Stomach (tissue), 4 donors: ENCODE measurements around the gene SAMD8.

Experiments
- POLR2A ChIP-seq, 4 donors: fragments of 450-650 bp; IDR thresholded peaks; one replicate each; pipeline ENCODE4 v1.6.1; 2016; ENCODE audit warnings: antibody characterized with exemption in 4 of 4, control low read depth in 2 of 4, mild to moderate bottlenecking in 1 of 4, moderate library complexity in 1 of 4
- POLR2AphosphoS5 ChIP-seq, 3 donors: sonication (generic); formaldehyde crosslinking; IDR thresholded peaks; one replicate each; pipeline ENCODE4 v1.6.1; 2016; ENCODE audit warnings: antibody characterized with exemption in 3 of 3
- TF ChIP-seq, protein P1 (sequence below), 7 experiments: fragments of 450-650 bp in 4 of 7; fragments of 200-600 bp in 3 of 7; sonication (generic) in 3 of 7; IDR thresholded peaks; one replicate each; pipeline ENCODE4 v1.5.1; 2016 to 2019; ENCODE audit warnings: antibody characterized with exemption in 7 of 7, control low read depth in 2 of 7, mild to moderate bottlenecking in 1 of 7

DNA sequence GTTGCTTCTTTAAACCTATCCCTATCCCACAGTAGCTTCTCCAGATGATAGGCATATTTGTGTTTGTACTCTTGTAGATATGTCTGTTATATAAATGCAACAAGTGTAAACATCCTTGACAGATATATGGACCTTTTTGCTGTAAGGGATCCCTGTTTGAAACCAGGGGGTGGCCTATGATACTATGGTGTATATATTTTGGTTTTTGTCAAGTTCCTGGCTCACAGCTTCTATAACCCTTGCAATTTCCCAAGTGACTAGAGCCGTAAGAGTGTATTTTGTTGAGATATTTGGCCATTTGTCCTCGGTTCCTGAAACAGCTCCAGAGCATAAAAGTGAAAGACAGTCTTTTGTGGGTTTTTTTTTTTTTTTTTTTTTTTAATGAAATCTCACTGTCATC lies 114.6 kb downstream of the SAMD8 start:
- TF ChIP-seq POLR2AphosphoS5 (IDR thresholded peaks at IDR 0.05) = no peak
- TF ChIP-seq, protein P1, sequence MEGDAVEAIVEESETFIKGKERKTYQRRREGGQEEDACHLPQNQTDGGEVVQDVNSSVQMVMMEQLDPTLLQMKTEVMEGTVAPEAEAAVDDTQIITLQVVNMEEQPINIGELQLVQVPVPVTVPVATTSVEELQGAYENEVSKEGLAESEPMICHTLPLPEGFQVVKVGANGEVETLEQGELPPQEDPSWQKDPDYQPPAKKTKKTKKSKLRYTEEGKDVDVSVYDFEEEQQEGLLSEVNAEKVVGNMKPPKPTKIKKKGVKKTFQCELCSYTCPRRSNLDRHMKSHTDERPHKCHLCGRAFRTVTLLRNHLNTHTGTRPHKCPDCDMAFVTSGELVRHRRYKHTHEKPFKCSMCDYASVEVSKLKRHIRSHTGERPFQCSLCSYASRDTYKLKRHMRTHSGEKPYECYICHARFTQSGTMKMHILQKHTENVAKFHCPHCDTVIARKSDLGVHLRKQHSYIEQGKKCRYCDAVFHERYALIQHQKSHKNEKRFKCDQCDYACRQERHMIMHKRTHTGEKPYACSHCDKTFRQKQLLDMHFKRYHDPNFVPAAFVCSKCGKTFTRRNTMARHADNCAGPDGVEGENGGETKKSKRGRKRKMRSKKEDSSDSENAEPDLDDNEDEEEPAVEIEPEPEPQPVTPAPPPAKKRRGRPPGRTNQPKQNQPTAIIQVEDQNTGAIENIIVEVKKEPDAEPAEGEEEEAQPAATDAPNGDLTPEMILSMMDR (IDR thresholded peaks at IDR 0.05) = no peak
- no peak for TF ChIP-seq POLR2A (IDR thresholded peaks at IDR 0.05)
